Spleen (tissue), 11 donors: ENCODE results near the gene TSPAN9. TPM values are rescaled to one million over a fixed set of nuclear protein-coding genes. Genes with fewer than 3 reads are reported as not detected.
A peak's percentile ranks its signal among the peaks of the same experiment; 100 is the strongest.

Source experiments
- DNase-seq: peaks from one replicate; pipeline ENCODE4 v3.0.0-alpha.2; 2020
- H3K27ac ChIP-seq, 8 donors: fragments of 200-600 bp; sonication (generic) in 7 of 8; 1 replicate in 4 of 8; 2 replicates in 4 of 8; pipeline versions ENCODE4 v1.5.0 to v1.8.0; 2016 to 2021; ENCODE audit warnings: inconsistent platforms in 4 of 8, mild to moderate bottlenecking in 4 of 8, moderate library complexity in 1 of 8
- H3K27me3 ChIP-seq, 7 donors: fragments of 200-600 bp; sonication (generic) in 6 of 7; replicated peaks in 1 of 7; 1 replicate in 4 of 7; 2 replicates in 3 of 7; pipeline versions ENCODE4 v1.5.0 to v1.8.0; 2016 to 2021; ENCODE audit warnings: inconsistent platforms in 3 of 7, mild to moderate bottlenecking in 1 of 7
- H3K36me3 ChIP-seq, 6 donors: fragments of 200-600 bp; sonication (generic) in 5 of 6; 1 replicate in 4 of 6; 2 replicates in 2 of 6; pipeline versions ENCODE4 v1.5.0 to v1.8.0; 2016 to 2021; ENCODE audit warnings: inconsistent platforms in 2 of 6
- H3K4me1 ChIP-seq, 6 donors: fragments of 200-600 bp; sonication (generic) in 5 of 6; 1 replicate in 3 of 6; 2 replicates in 3 of 6; pipeline versions ENCODE4 v1.5.0 to v1.8.0; 2016 to 2021; ENCODE audit warnings: inconsistent platforms in 3 of 6
- H3K4me3 ChIP-seq, 8 donors: fragments of 200-600 bp; sonication (generic) in 7 of 8; 1 replicate in 4 of 8; 2 replicates in 4 of 8; pipeline versions ENCODE4 v1.5.0 to v1.8.0; 2016 to 2021; ENCODE audit warnings: inconsistent platforms in 4 of 8, mild to moderate bottlenecking in 4 of 8, moderate library complexity in 2 of 8
- H3K9me3 ChIP-seq, 8 donors: fragments of 200-600 bp; sonication (generic) in 7 of 8; 1 replicate in 4 of 8; 2 replicates in 4 of 8; pipeline versions ENCODE4 v1.5.0 to v1.8.0; 2016 to 2021; ENCODE audit warnings: inconsistent platforms in 4 of 8
- CTCF ChIP-seq, 11 experiments: fragments of 200-600 bp in 7 of 11; fragments of 450-650 bp in 4 of 11; sonication (generic) in 4 of 11; IDR thresholded peaks in 8 of 11; conservative IDR thresholded peaks in 3 of 11; 1 replicate in 7 of 11; 2 replicates in 4 of 11; pipeline versions ENCODE4 v1.4.0 to v1.8.0; 2016 to 2021; ENCODE audit warnings: antibody characterized with exemption in 11 of 11, inconsistent platforms in 4 of 11, mild to moderate bottlenecking in 1 of 11
- POLR2A ChIP-seq, 3 donors: fragments of 450-650 bp; IDR thresholded peaks; one replicate each; pipeline ENCODE4 v1.5.1; 2017; ENCODE audit warnings: antibody characterized with exemption in 3 of 3, mild to moderate bottlenecking in 1 of 3
- POLR2AphosphoS5 ChIP-seq, 3 donors: sonication (generic); formaldehyde crosslinking; IDR thresholded peaks; one replicate each; pipeline ENCODE4 v1.5.1; 2017; ENCODE audit warnings: antibody characterized with exemption in 3 of 3
- WGBS, 5 donors: extraction: QIAGEN DNeasy Blood & Tissue Kit in 3 of 5; methylation state at CpG; one replicate each; pipeline versions ENCODE4 v1.1.5 to v1.1.7; 2013 to 2018; 5-methylcytosine and 5-hydroxymethylcytosine counted together
- intact Hi-C: fragments of 100-400 bp; cut with DNase I; formaldehyde crosslinking; loops from one replicate; pipeline ENCODE4 v1.15.0; 2023; ENCODE audit warnings: low total_unique reads
- polyA plus RNA-seq, 3 donors: library from polyadenylated mRNA; stranded (reverse); fragments of 200-250 nt; gene quantifications; one replicate each; pipeline ENCODE4 v1.2.1, GENCODE V29; 2013
- total RNA-seq, 7 donors: library from RNA; depleted of rRNA in 3 of 7; stranded (reverse); fragments of >200 nt in 3 of 7; fragmentation: NEBNext Ultra II Directional in 4 of 7; extraction: Animal tissue kit (Norgen Biotek cat#: 25700) in 4 of 7; gene quantifications; one replicate each; pipeline versions ENCODE4 v1.1.0 to v1.2.1, GENCODE V29; 2016 to 2021
- donor health status: healthy with polysubstance abuse.
- donor health status: DM: no; HTN: no; CAD: no; lungs with moderate emphysema.
- donor health status: DM: no; HTN: no; CAD: no.
- donor health status: Bipolar disorder and iron deficiency.
- donor health status: healthy.
- donor health status: DM: no; HTN: no; CAD: no.
- donor health status: DM: yes; HTN: yes; CAD: no.

Gene TSPAN9
- total and polyA plus RNA-seq, 10 donors = 3.6 to 51.1 (median 32.4) TPM

DNA sequence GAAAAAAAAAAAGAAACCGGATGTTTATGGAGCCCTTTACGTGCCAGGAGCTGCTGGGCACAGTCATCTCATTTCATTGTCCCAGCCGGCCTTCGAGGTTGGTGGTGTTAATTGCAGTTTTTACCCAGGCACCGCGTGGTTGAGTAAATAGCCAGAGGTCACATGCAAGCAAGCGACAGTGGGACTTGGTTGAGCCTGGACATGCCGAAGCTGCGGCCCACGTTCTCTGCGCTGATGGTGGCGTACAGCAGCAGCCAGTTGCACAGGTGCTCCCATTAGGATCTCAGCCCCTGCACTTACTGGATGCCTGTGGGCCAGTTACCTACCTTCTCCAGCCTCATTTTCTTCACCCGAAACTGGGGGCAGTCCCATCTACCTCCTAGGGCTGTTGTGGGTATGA, 54.0 kb downstream of the TSPAN9 start:
- WGBS, 5 donors = 61 to 81% (median 71%) methylated on average over 13 of the region's 13 CpGs
- intact Hi-C loops = no loop called here
- H3K27ac ChIP-seq = no peak overlapping the region

DNA sequence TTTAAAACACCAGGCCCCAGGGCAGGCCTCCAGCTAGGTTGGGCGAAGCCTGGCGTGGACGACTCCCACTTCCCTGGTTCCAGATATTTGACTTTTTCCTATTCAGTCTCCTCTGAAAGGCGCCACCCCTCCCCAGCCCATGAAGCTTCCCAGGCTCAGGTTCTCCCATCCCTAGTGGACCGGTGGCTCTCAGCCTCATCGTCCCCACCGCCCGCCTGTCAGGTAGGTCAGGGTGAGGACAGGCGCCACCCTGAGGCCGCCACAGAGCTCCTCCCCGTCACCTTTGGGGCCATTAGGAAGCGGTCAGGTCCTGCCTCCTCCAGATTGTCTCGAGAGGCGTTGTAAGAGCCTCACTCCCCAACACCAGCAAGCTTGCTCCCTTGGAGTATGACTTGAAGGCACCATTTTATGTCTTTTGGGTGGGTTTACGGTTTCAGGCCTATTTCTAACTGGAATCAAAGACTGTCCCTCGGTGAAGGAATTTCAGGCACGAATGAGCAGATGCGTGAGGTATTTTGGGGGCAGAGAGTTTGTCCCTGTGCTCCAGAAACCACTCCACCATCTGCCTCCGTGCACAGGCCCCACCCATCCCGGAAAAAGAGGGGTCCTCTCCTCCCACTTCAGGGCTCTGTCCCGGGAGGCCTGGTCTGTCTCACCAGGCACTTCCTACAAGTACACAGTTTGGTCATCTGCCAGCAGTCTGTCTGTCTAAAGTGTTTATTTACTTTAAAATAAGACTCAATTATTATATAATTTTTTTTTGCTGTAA, 55.6 kb downstream of the TSPAN9 start:
- intact Hi-C loops = no loop called here
- peaks cover 0 to 82% (median 0%) of the 10 kb centered on the region in 7 donors for H3K27me3 ChIP-seq
- WGBS, 5 donors = 52 to 60% (median 58%) methylated on average over 18 to 21 of the region's 21 CpGs
- no peak overlapping the region for H3K4me3 ChIP-seq
- H3K4me1 ChIP-seq = peaks cover 16 to 89% (median 54%) of the 10 kb centered on the region in 6 donors
- H3K36me3 ChIP-seq = no peaks in the 10 kb centered on the region
- peak overlapping the region in 6 of 8 donors; percentile 20 to 57 (median 45) for H3K27ac ChIP-seq
- H3K9me3 ChIP-seq = peaks cover 0 to 4% (median 0%) of the 10 kb centered on the region in 8 donors
- DNase-seq = peak; percentile 62
- TF ChIP-seq POLR2A (IDR thresholded peaks at IDR 0.05) (no peak), CTCF (IDR thresholded peaks at IDR 0.05 in 8 of 11, conservative IDR thresholded peaks at IDR 0.05 in 3 of 11) (no peak), POLR2AphosphoS5 (IDR thresholded peaks at IDR 0.05) (peak in 2 of 3 donors; percentile 9 to 11)

More for the DNA sequence above, 54.0 kb downstream of the TSPAN9 start:
- H3K4me1 ChIP-seq = peaks cover 16 to 73% (median 42%) of the 10 kb centered on the region in 6 donors
- peaks cover 0 to 4% (median 0%) of the 10 kb centered on the region in 8 donors for H3K9me3 ChIP-seq
- H3K4me3 ChIP-seq = no peak overlapping the region
- peaks cover 0 to 89% (median 0%) of the 10 kb centered on the region in 7 donors for H3K27me3 ChIP-seq
- TF ChIP-seq POLR2A (IDR thresholded peaks at IDR 0.05) (no peak), POLR2AphosphoS5 (IDR thresholded peaks at IDR 0.05) (no peak), CTCF (IDR thresholded peaks at IDR 0.05 in 8 of 11, conservative IDR thresholded peaks at IDR 0.05 in 3 of 11) (no peak)
- no peak for DNase-seq
- H3K36me3 ChIP-seq = no peaks in the 10 kb centered on the region

GRCh38 chr12:3133405-3133783, 56.2 kb downstream of the TSPAN9 start:
- DNase-seq = peak; percentile 1
- intact Hi-C loops = no loop called here

More at GRCh38 chr12:3133405-3133783, 56.2 kb downstream of the TSPAN9 start:
- Histone ChIP-seq H3K9me3 (peaks cover 0 to 4% (median 0%) of the 10 kb centered on the region in 8 donors), H3K27ac (peak overlapping the region in 1 of 8 donors; percentile 29), H3K4me3 (no peak overlapping the region), H3K4me1 (peaks cover 16 to 95% (median 55%) of the 10 kb centered on the region in 6 donors), H3K27me3 (peaks cover 0 to 77% (median 0%) of the 10 kb centered on the region in 7 donors), H3K36me3 (no peaks in the 10 kb centered on the region)
- TF ChIP-seq POLR2AphosphoS5 (IDR thresholded peaks at IDR 0.05) (no peak), CTCF (IDR thresholded peaks at IDR 0.05 in 8 of 11, conservative IDR thresholded peaks at IDR 0.05 in 3 of 11) (no peak), POLR2A (IDR thresholded peaks at IDR 0.05) (no peak)
